BJ (cell line): ENCODE measurements around the gene CDYL2. TPM values are rescaled to one million over a fixed set of nuclear protein-coding genes. Genes with fewer than 3 reads are reported as not detected.

Experiments
- CTCF ChIA-PET: fragments of 350-600 bp; formaldehyde crosslinking; extraction: SDS; loops from one replicate; lab custom pipeline; 2021; ENCODE audit warnings: antibody characterized with exemption, inconsistent platforms; lab: Yijun Ruan, JAX
- POLR2A ChIA-PET: fragments of 300-600 bp; sonication (Branson Sonifier 250); formaldehyde crosslinking; extraction: SDS; loops from one replicate; lab custom pipeline; 2021; ENCODE audit warnings: antibody characterized with exemption; lab: Charles Lee
- DNase-seq: peaks from one replicate; pipeline ENCODE4 v3.0.0-alpha.2; 2011; ENCODE audit warnings: low read depth
- H3K27me3 ChIP-seq: 2 replicates; pipeline ENCODE4 v1.6.0; 2011; ENCODE audit warnings: low read length; ENCODE audit not compliant: control insufficient read depth, insufficient read depth
- H3K36me3 ChIP-seq: 2 replicates; pipeline ENCODE4 v1.5.1; 2011; ENCODE audit warnings: low read length; ENCODE audit not compliant: control insufficient read depth, insufficient read depth
- H3K4me3 ChIP-seq: 2 replicates; pipeline ENCODE4 v1.5.1; 2011; ENCODE audit warnings: low read depth, mild to moderate bottlenecking, control low read depth, low read length
- polyA plus RNA-seq: library from polyadenylated mRNA; depleted of rRNA; stranded (reverse); fragments of >200 nt; gene quantifications from 2 replicates; pipeline ENCODE4 v1.2.3, GENCODE V29; 2011
- TF ChIP-seq, protein P1 (sequence below): IDR thresholded peaks from 2 replicates; pipeline ENCODE4 v1.5.1; 2011; ENCODE audit warnings: low read depth, mild to moderate bottlenecking, control low read depth, inconsistent platforms, low read length, moderate library complexity; ENCODE audit not compliant: insufficient read depth

Gene CDYL2
- polyA plus RNA-seq, 1 experiment = 0.87 TPM

DNA sequence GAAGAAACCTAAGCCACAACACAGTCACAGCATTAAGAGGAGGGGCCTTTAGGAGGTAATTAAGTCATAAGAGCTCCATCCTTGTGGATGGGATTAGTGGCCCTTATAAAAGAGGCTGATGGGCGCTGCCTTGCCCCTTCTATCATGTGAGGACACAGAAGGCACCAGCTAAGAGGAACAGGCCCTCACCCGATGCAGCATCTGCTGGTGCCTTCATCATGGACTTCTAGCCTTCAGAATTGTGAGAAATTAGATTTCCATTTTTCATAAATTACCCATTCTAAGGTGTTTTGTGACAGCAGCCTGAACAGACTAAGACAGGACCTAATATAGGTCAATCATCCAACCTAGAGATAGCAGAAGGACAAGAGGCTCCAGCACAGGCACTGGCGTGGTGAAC, 120.8 kb downstream of the CDYL2 start:
- POLR2A ChIA-PET = no interaction called here
- CTCF ChIA-PET = interaction anchor here (0.8 kb wide), 1 partner anchor 14 kb away, joined by 3 read pairs; no protein-coding TSS in a partner anchor
- Histone ChIP-seq H3K4me3 (no peak overlapping the region), H3K36me3 (peaks cover 1% of the 10 kb centered on the region; the same call in 1 of the 2 replicates), H3K27me3 (no peaks in the 10 kb centered on the region)
- no peak for DNase-seq
- TF ChIP-seq, protein P1, sequence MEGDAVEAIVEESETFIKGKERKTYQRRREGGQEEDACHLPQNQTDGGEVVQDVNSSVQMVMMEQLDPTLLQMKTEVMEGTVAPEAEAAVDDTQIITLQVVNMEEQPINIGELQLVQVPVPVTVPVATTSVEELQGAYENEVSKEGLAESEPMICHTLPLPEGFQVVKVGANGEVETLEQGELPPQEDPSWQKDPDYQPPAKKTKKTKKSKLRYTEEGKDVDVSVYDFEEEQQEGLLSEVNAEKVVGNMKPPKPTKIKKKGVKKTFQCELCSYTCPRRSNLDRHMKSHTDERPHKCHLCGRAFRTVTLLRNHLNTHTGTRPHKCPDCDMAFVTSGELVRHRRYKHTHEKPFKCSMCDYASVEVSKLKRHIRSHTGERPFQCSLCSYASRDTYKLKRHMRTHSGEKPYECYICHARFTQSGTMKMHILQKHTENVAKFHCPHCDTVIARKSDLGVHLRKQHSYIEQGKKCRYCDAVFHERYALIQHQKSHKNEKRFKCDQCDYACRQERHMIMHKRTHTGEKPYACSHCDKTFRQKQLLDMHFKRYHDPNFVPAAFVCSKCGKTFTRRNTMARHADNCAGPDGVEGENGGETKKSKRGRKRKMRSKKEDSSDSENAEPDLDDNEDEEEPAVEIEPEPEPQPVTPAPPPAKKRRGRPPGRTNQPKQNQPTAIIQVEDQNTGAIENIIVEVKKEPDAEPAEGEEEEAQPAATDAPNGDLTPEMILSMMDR = no peak

DNA sequence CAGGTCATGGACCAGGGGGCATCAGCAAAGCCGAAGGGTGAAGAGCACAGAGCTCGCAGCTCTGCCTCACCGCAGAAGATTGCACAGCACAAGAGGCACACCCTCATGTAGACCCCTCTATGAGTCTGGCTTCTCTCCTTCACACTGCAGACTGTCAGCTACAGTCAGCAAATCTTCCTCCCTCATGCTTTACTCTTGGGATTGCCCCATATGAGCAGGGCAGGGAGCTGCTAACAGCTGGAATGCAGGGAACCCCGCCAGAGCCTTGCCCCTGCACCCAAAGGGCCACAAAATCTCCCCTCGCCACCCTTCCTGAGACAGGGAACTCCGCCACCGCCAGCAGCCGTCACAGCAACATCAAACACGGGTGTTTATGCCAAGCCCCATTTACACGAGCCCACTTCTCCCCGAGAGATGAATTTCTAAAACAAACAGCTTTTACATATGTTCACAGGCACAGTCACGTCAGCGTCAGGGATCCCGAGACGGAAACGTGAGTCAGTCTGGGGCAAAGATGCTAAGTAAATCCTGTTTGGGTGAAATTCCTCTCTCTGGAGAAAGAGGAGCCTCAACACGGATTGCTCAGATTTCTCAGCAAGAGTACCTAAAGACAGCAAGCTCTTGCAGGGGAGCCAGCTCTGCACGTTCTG, 121.9 kb downstream of the CDYL2 start:
- TF ChIP-seq, protein P1 = no peak
- POLR2A ChIA-PET = no interaction called here
- CTCF ChIA-PET = no interaction called here
- Histone ChIP-seq H3K4me3 (no peak overlapping the region), H3K36me3 (peaks cover 1% of the 10 kb centered on the region; the same call in 1 of the 2 replicates), H3K27me3 (no peaks in the 10 kb centered on the region)
- peak; percentile 9 for DNase-seq

DNA sequence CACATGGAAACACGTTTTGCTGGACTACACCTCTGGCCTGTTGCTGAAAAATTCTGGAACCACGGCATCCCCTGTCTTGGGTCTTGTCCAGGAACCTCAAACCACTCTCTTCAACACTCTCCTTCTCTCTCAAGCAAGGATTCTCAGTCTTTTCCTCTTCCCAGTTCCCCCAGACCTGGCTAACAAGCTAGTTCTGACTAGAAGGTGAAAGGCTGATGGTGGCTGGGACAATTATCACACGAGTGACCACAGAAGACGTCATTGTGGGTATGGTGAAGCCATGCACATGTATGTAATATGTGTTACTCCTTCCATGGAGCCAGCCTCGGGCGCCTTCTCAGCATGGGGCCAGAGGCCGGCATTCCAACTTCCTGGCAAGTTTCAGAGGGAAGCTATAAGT, 123.0 kb downstream of the CDYL2 start:
- TF ChIP-seq, protein P1 = no peak
- peaks cover 1% of the 10 kb centered on the region; the same call in 1 of the 2 replicates for H3K36me3 ChIP-seq
- ChIA-PET CTCF (no interaction called here), POLR2A (no interaction called here)
- H3K4me3 ChIP-seq = no peak overlapping the region
- no peaks in the 10 kb centered on the region for H3K27me3 ChIP-seq
- DNase-seq = no peak

DNA sequence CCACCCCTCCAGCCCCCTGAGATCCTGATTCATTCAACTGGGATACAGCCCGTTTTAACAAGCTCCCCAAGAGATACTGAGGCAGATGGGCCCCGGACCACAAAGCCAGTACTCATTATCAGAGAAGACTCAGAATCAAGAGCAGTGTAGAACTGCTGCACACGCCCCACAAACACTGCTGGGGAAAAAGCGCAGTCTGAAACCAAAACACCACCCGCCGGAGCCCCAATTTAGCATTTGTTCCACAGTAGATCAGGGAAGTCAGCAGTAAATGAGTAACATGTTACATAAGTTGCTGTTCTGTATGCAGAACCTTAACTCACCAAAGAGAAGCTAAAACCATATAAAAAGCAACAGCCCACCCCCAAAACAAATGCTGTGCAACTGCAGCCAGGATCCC, 123.6 kb downstream of the CDYL2 start:
- Histone ChIP-seq H3K4me3 (no peak overlapping the region), H3K27me3 (no peaks in the 10 kb centered on the region), H3K36me3 (peaks cover 1% of the 10 kb centered on the region; the same call in 1 of the 2 replicates)
- POLR2A ChIA-PET = no interaction called here
- TF ChIP-seq, protein P1 = no peak
- CTCF ChIA-PET = no interaction called here
- no peak for DNase-seq

DNA sequence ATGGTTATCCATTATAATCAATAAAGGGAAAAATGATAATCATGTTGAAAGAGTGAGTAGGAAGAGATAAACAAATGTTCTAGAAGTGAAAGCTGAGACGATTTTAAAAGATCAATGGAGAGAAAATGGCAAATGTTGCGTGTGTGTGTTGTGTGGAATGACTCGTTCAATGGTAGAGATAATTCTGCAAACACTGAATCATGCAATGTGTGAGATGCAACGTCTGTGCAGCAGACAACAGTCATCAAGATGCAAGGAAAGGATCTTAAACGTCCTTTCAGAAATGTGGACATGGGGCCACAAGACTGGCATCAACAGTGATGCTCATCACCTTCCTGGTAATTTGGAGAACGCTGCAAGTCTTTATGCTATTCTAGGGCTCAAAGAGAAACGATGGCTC, 124.4 kb downstream of the CDYL2 start:
- TF ChIP-seq, protein P1 = no peak
- CTCF ChIA-PET = no interaction called here
- POLR2A ChIA-PET = no interaction called here
- H3K36me3 ChIP-seq = peaks cover 1% of the 10 kb centered on the region; the same call in 1 of the 2 replicates
- H3K27me3 ChIP-seq = no peaks in the 10 kb centered on the region
- H3K4me3 ChIP-seq = no peak overlapping the region
- no peak for DNase-seq
